ENCODE data around the gene BMP7.
"Not testable (repeated sequence)": the region's sequence is repeated elsewhere in the genome, so short reads cannot be mapped to it uniquely, and the experiment has no call there.

BMP7 gene

GRCh38 chr20:57208198-57208597 lies 58.2 kb downstream of the BMP7 start:
- DNase-seq, result no peak

GRCh38 chr20:57207251-57207650 lies 59.2 kb downstream of the BMP7 start:
- DNase-seq, result no peak

- no peak for DNase-seq
Observed at GRCh38 chr20:57205606-57206219, 60.7 kb downstream of the BMP7 start.

GRCh38 chr20:57203986-57204385 lies 62.5 kb downstream of the BMP7 start:
- no peak for DNase-seq

GRCh38 chr20:57203204-57203603 lies 63.2 kb downstream of the BMP7 start:
- no peak for DNase-seq

GRCh38 chr20:57202309-57202708 lies 64.1 kb downstream of the BMP7 start:
- DNase-seq, result no peak

- DNase-seq, result peak in 1 of 3 experiments; percentile 6
Observed at GRCh38 chr20:57200882-57201695, 65.4 kb downstream of the BMP7 start.

GRCh38 chr20:57199656-57200405 lies 66.6 kb downstream of the BMP7 start:
- DNase-seq, result peak in 1 of 3 experiments; percentile 17

GRCh38 chr20:57198132-57199072 lies 68.0 kb downstream of the BMP7 start:
- DNase-seq, result no peak

- DNase-seq, result no peak
Observed at GRCh38 chr20:57197352-57198131, 68.9 kb downstream of the BMP7 start.

- no peak for DNase-seq
Observed at GRCh38 chr20:57195469-57196100, 70.9 kb downstream of the BMP7 start.

GRCh38 chr20:57195023-57195422 lies 71.4 kb downstream of the BMP7 start:
- DNase-seq, result no peak

- no peak for DNase-seq
Observed at GRCh38 chr20:57194154-57194553, 72.3 kb downstream of the BMP7 start.

- no peak for DNase-seq
Observed at GRCh38 chr20:57193094-57193493, 73.3 kb downstream of the BMP7 start.

- no peak for DNase-seq
Observed at GRCh38 chr20:57192311-57192710, 74.1 kb downstream of the BMP7 start.

GRCh38 chr20:57191265-57191638 lies 75.2 kb downstream of the BMP7 start:
- DNase-seq, result not testable (repeated sequence)

GRCh38 chr20:57190536-57191264 lies 75.7 kb downstream of the BMP7 start:
- DNase-seq, result no peak

- DNase-seq, result no peak
Observed at GRCh38 chr20:57189713-57190112, 76.7 kb downstream of the BMP7 start.

GRCh38 chr20:57188576-57189079 lies 77.8 kb downstream of the BMP7 start:
- no peak for DNase-seq

GRCh38 chr20:57188056-57188455 lies 78.4 kb downstream of the BMP7 start:
- DNase-seq, result no peak

All from NCI-H1417 (cell line).